CD4-positive, alpha-beta T cell (primary cell): ENCODE measurements around the gene KIAA1328. TPM values are rescaled to one million over a fixed set of nuclear protein-coding genes. Genes with fewer than 3 reads are reported as not detected.

Experiments
- ATAC-seq: fragments of 200-7000 bp; cut with Tn5 transposase; one replicate; pipeline ENCODE4 v1.10.0; 2022; ENCODE audit warnings: mild to moderate bottlenecking; ENCODE audit not compliant: poor library complexity
- CTCF ChIA-PET: fragments of 350-600 bp; sonication (Branson Sonifier 250); formaldehyde crosslinking; loops from one replicate; lab custom pipeline; 2021; ENCODE audit warnings: antibody characterized with exemption, inconsistent platforms; lab: Charles Lee
- POLR2A ChIA-PET: fragments of 350-600 bp; sonication (Branson Sonifier 250); formaldehyde crosslinking; loops from one replicate; lab custom pipeline; 2021; ENCODE audit warnings: antibody characterized with exemption, inconsistent platforms; lab: Charles Lee
- DNase-seq, 14 experiments: peaks; one replicate each; pipeline ENCODE4 v3.0.0-alpha.2; 2013 to 2020; ENCODE audit warnings: mixed read lengths in 2 of 14
- H3K27ac ChIP-seq, 2 donors: one replicate each; pipeline versions ENCODE4 v1.5.1 to v1.7.0; 2013; ENCODE audit warnings: low read length in 2 of 2, low read depth in 1 of 2, mild to moderate bottlenecking in 1 of 2
- H3K27me3 ChIP-seq, 2 experiments: 1 replicate in 1 of 2; 2 replicates in 1 of 2; pipeline versions ENCODE4 v1.6.1 to v1.7.0; 2013; ENCODE audit warnings: low read length in 2 of 2, control low read depth in 1 of 2, mild to moderate bottlenecking in 1 of 2, moderate library complexity in 1 of 2; ENCODE audit not compliant: insufficient read depth in 2 of 2, control insufficient read depth in 1 of 2
- H3K36me3 ChIP-seq: one replicate; pipeline ENCODE4 v1.6.1; 2013; ENCODE audit warnings: low read length, control low read depth; ENCODE audit not compliant: insufficient read depth
- H3K4me1 ChIP-seq: one replicate; pipeline ENCODE4 v1.6.1; 2013; ENCODE audit warnings: low read length, control low read depth; ENCODE audit not compliant: insufficient read depth
- H3K4me3 ChIP-seq: one replicate; pipeline ENCODE4 v1.5.1; 2013; ENCODE audit warnings: mild to moderate bottlenecking, low read length, moderate library complexity
- H3K9me3 ChIP-seq, 2 experiments: 1 replicate in 1 of 2; 2 replicates in 1 of 2; pipeline versions ENCODE4 v1.6.1 to v1.7.0; 2013; ENCODE audit warnings: low read length in 2 of 2, mild to moderate bottlenecking in 2 of 2, control low read depth in 1 of 2, moderate library complexity in 1 of 2; ENCODE audit not compliant: control insufficient read depth in 1 of 2, insufficient read depth in 1 of 2
- H3K27ac Mint-ChIP-seq: one replicate; pipeline ENCODE4 v1.8.0; 2020; ENCODE audit warnings: mixed read lengths
- H3K27me3 Mint-ChIP-seq: one replicate; pipeline ENCODE4 v1.8.0; 2021; ENCODE audit warnings: mixed read lengths
- H3K36me3 Mint-ChIP-seq: one replicate; pipeline ENCODE4 v1.8.0; 2021; ENCODE audit warnings: low read depth, mixed read lengths
- H3K4me1 Mint-ChIP-seq: one replicate; pipeline ENCODE4 v1.8.0; 2021; ENCODE audit warnings: low read depth, mixed read lengths
- H3K4me3 Mint-ChIP-seq: one replicate; pipeline ENCODE4 v1.8.0; 2020; ENCODE audit warnings: mild to moderate bottlenecking, mixed read lengths
- H3K9me3 Mint-ChIP-seq: one replicate; pipeline ENCODE4 v1.8.0; 2020; ENCODE audit warnings: mixed read lengths
- CTCF ChIP-seq: fragments of 200-600 bp; IDR thresholded peaks from one replicate; pipeline ENCODE4 v1.8.0; 2022; ENCODE audit warnings: antibody characterized with exemption, mild to moderate bottlenecking
- intact Hi-C, 2 experiments: fragments of 100-400 bp; cut with DNase I in 1 of 2; cut with micrococcal nuclease in 1 of 2; formaldehyde crosslinking; loops; one replicate each; pipeline versions ENCODE4 v1.15.1 to v1.9.0; 2023 to 2025; cut with DNase I, micrococcal nuclease
- total RNA-seq, 174 experiments: library from RNA in 2 of 174; stranded (reverse) in 2 of 174; gene quantifications; one replicate each; pipeline ENCODE4 v1.2.3 and lab custom pipeline; 2021 to 2026

KIAA1328 gene
- total RNA-seq, 2 experiments from 2014 or later: 8.7 to 9.4 TPM

GRCh38 chr18:37258819-37259218, 429.9 kb downstream of the KIAA1328 start:
- H3K9me3 ChIP-seq: peaks cover 0 to 27% of the 10 kb centered on the region in 2 experiments
- DNase-seq (no peak), ATAC-seq (no peak)
- H3K36me3 ChIP-seq: no peaks in the 10 kb centered on the region
- H3K4me1 ChIP-seq: no peaks in the 10 kb centered on the region
- POLR2A ChIA-PET: no interaction called here
- no peak overlapping the region for H3K4me3 ChIP-seq
- intact Hi-C loops: no loop called here
- H3K27ac Mint-ChIP-seq: no peak overlapping the region
- CTCF ChIA-PET: no interaction called here
- no peaks in the 10 kb centered on the region for H3K36me3 Mint-ChIP-seq
- peaks cover 11 to 19% of the 10 kb centered on the region in 2 experiments for H3K27me3 ChIP-seq
- H3K4me3 Mint-ChIP-seq: no peak overlapping the region
- peaks cover 5% of the 10 kb centered on the region for H3K4me1 Mint-ChIP-seq
- H3K9me3 Mint-ChIP-seq: no peaks in the 10 kb centered on the region
- no peak overlapping the region for H3K27ac ChIP-seq
- H3K27me3 Mint-ChIP-seq: peaks cover 37% of the 10 kb centered on the region
- no peak for TF ChIP-seq CTCF

- no peaks in the 10 kb centered on the region for H3K36me3 Mint-ChIP-seq
- no peak overlapping the region for H3K4me3 ChIP-seq
- H3K9me3 Mint-ChIP-seq: no peaks in the 10 kb centered on the region
- no peak for TF ChIP-seq CTCF
- peaks cover 8 to 16% of the 10 kb centered on the region in 2 experiments for H3K27me3 ChIP-seq
- peaks cover 37% of the 10 kb centered on the region for H3K27me3 Mint-ChIP-seq
- peaks cover 0 to 29% of the 10 kb centered on the region in 2 experiments for H3K9me3 ChIP-seq
- POLR2A ChIA-PET: no interaction called here
- no peak overlapping the region for H3K27ac ChIP-seq
- CTCF ChIA-PET: no interaction called here
- H3K36me3 ChIP-seq: no peaks in the 10 kb centered on the region
- intact Hi-C loops: no loop called here
- H3K4me1 Mint-ChIP-seq: peaks cover 2% of the 10 kb centered on the region
- DNase-seq (no peak), ATAC-seq (no peak)
- no peak overlapping the region for H3K27ac Mint-ChIP-seq
- H3K4me1 ChIP-seq: no peaks in the 10 kb centered on the region
- no peak overlapping the region for H3K4me3 Mint-ChIP-seq
Observed at GRCh38 chr18:37259711-37260110, 430.8 kb downstream of the KIAA1328 start.

GRCh38 chr18:37260367-37261093, 431.6 kb downstream of the KIAA1328 start:
- Histone ChIP-seq H3K4me1 (no peaks in the 10 kb centered on the region), H3K36me3 (no peaks in the 10 kb centered on the region), H3K27ac (no peak overlapping the region), H3K27me3 (peaks cover 2 to 9% of the 10 kb centered on the region in 2 experiments), H3K9me3 (peaks cover 0 to 32% of the 10 kb centered on the region in 2 experiments), H3K4me3 (no peak overlapping the region)
- intact Hi-C loops: no loop called here
- ChIA-PET POLR2A (no interaction called here), CTCF (no interaction called here)
- H3K27me3 Mint-ChIP-seq: peaks cover 33% of the 10 kb centered on the region
- ATAC-seq: no peak
- H3K36me3 Mint-ChIP-seq: no peaks in the 10 kb centered on the region
- H3K4me3 Mint-ChIP-seq: no peak overlapping the region
- no peak for DNase-seq
- no peak overlapping the region for H3K27ac Mint-ChIP-seq
- TF ChIP-seq CTCF: no peak
- no peaks in the 10 kb centered on the region for H3K9me3 Mint-ChIP-seq
- no peaks in the 10 kb centered on the region for H3K4me1 Mint-ChIP-seq
